Adrenal gland (tissue), 12 donors: ENCODE data around the gene XPR1. TPM values are rescaled to one million over a fixed set of nuclear protein-coding genes. Genes with fewer than 3 reads are reported as not detected.

Source experiments
- DNase-seq, 7 donors: peaks; one replicate each; pipeline ENCODE4 v3.0.0-alpha.2; 2019 to 2020
- H3K27ac ChIP-seq, 5 donors: fragments of 200-600 bp; sonication (generic) in 4 of 5; 1 replicate in 3 of 5; 2 replicates in 2 of 5; pipeline versions ENCODE4 v1.5.1 to v1.8.0; 2016 to 2020; ENCODE audit warnings: mild to moderate bottlenecking in 1 of 5
- H3K27me3 ChIP-seq: fragments of 200-600 bp; 2 replicates; pipeline ENCODE4 v1.8.0; 2021
- H3K36me3 ChIP-seq, 2 donors: fragments of 200-600 bp; replicated peaks in 1 of 2; 1 replicate in 1 of 2; 2 replicates in 1 of 2; pipeline versions ENCODE4 v1.5.1 to v1.8.0; 2018 to 2022
- H3K4me1 ChIP-seq, 2 donors: fragments of 200-600 bp; replicated peaks in 1 of 2; 1 replicate in 1 of 2; 2 replicates in 1 of 2; pipeline versions ENCODE4 v1.5.1 to v1.8.0; 2018 to 2021
- H3K4me3 ChIP-seq, 4 donors: fragments of 200-600 bp; sonication (generic) in 3 of 4; one replicate each; pipeline ENCODE4 v1.5.1; 2016 to 2018
- H3K9me3 ChIP-seq, 3 donors: fragments of 200-600 bp; sonication (generic) in 1 of 3; replicated peaks in 1 of 3; 1 replicate in 2 of 3; 2 replicates in 1 of 3; pipeline versions ENCODE4 v1.5.1 to v1.8.0; 2016 to 2021
- CTCF ChIP-seq, 6 experiments: fragments of 450-650 bp in 4 of 6; fragments of 200-600 bp in 2 of 6; sonication (generic) in 1 of 6; IDR thresholded peaks; 1 replicate in 5 of 6; 2 replicates in 1 of 6; pipeline versions ENCODE4 v1.5.1 to v1.8.0; 2016 to 2021; ENCODE audit warnings: antibody characterized with exemption in 6 of 6, mild to moderate bottlenecking in 2 of 6, moderate library complexity in 1 of 6
- POLR2A ChIP-seq, 2 donors: fragments of 450-650 bp; IDR thresholded peaks; one replicate each; pipeline ENCODE4 v1.6.1; 2017; ENCODE audit warnings: antibody characterized with exemption in 2 of 2, mild to moderate bottlenecking in 2 of 2, moderate library complexity in 1 of 2
- WGBS, 4 donors: extraction: QIAGEN DNeasy Blood & Tissue Kit in 2 of 4; methylation state at CpG; one replicate each; pipeline versions ENCODE4 v1.1.5 to v1.1.7; 2013 to 2017; 5-methylcytosine and 5-hydroxymethylcytosine counted together
- intact Hi-C, 2 donors: fragments of 100-400 bp; cut with DNase I; formaldehyde crosslinking; loops; one replicate each; pipeline versions ENCODE4 v1.14.1 to v1.15.0; 2022 to 2023
- polyA plus RNA-seq, 3 donors: library from polyadenylated mRNA; stranded (reverse); fragments of 200-250 nt in 2 of 3; fragments of 350-450 nt in 1 of 3; fragmentation: Illumina TruSeq in 1 of 3; extraction: RNeasy Lipid Tissue Mini Kit (QIAGEN cat#74804) in 1 of 3; gene quantifications; one replicate each; pipeline ENCODE4 v1.2.3, GENCODE V29; 2013 to 2014
- total RNA-seq, 9 donors: library from RNA; depleted of rRNA in 4 of 9; stranded (reverse); fragments of >200 nt in 4 of 9; fragments of 120-200 nt in 1 of 9; fragmentation: NEBNext Ultra II Directional in 1 of 9; extraction: Animal tissue kit (Norgen Biotek cat#: 25700) in 1 of 9; gene quantifications; one replicate each; pipeline versions ENCODE4 v1.1.0 to v1.2.4, GENCODE V29; 2013 to 2023
- donor health status: healthy with polysubstance abuse.
- donor health status: Bipolar disorder and iron deficiency.
- donor health status: DM: yes; HTN: yes; CAD: no.
- donor health status: DM: no; HTN: no; CAD: no.
- donor health status: DM: no; HTN: no; CAD: no.
- donor health status: DM: yes; HTN: yes; CAD: no.

Gene XPR1
- total and polyA plus RNA-seq, 12 donors: 4.8 to 53.0 (median 24.1) TPM

GRCh38 chr1:180842052-180842451, 210.2 kb downstream of the XPR1 start:
- DNase-seq: no peak
- 25 to 43% (median 27%) methylated on average over 1 of the region's 1 CpG for WGBS, 4 donors
- H3K9me3 ChIP-seq: no peaks in the 10 kb centered on the region
- no peaks in the 10 kb centered on the region for H3K36me3 ChIP-seq
- intact Hi-C loops: no loop called here
- H3K27ac ChIP-seq: no peak overlapping the region
- no peaks in the 10 kb centered on the region for H3K27me3 ChIP-seq
- no peak overlapping the region for H3K4me3 ChIP-seq
- TF ChIP-seq POLR2A (IDR thresholded peaks at IDR 0.05): no peak
- no peak for TF ChIP-seq CTCF (IDR thresholded peaks at IDR 0.05)
- H3K4me1 ChIP-seq: peaks cover 0 to 3% of the 10 kb centered on the region in 2 donors

- TF ChIP-seq CTCF (IDR thresholded peaks at IDR 0.05): no peak
- TF ChIP-seq POLR2A (IDR thresholded peaks at IDR 0.05): no peak
- H3K4me1 ChIP-seq: peaks cover 0 to 3% of the 10 kb centered on the region in 2 donors
- intact Hi-C loops: no loop called here
- no peak for DNase-seq
- no peak overlapping the region for H3K27ac ChIP-seq
- H3K27me3 ChIP-seq: no peaks in the 10 kb centered on the region
- no peaks in the 10 kb centered on the region for H3K9me3 ChIP-seq
- no peak overlapping the region for H3K4me3 ChIP-seq
- H3K36me3 ChIP-seq: no peaks in the 10 kb centered on the region
- 72 to 76% (median 74%) methylated on average over 5 of the region's 5 CpGs for WGBS, 4 donors
Observed at GRCh38 chr1:180842491-180843275, 210.9 kb downstream of the XPR1 start.

DNA sequence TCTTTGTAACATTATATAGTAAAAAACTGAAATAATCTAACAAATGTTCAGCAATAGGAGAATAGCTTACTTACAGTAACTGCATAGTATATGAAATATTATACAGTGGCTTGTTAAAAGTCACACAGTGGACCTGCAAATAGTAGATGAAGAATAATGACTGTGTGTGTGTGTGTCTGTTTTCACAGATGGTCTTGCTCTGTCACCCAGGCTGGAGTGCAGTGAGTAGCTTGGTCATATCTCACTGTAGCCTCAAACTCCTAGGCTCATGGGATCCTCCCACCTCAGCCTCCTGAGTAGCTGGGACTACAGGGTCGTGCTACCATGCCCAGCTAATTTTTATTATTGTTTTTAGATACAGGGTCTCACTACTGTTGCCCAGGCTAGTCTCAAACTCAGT, 213.5 kb downstream of the XPR1 start:
- H3K4me1 ChIP-seq: peaks cover 0 to 3% of the 10 kb centered on the region in 2 donors
- 86 to 100% (median 89%) methylated on average over 1 of the region's 1 CpG for WGBS, 4 donors
- DNase-seq: no peak
- no peaks in the 10 kb centered on the region for H3K36me3 ChIP-seq
- H3K27ac ChIP-seq: no peak overlapping the region
- intact Hi-C loops: no loop called here
- H3K27me3 ChIP-seq: no peaks in the 10 kb centered on the region
- no peaks in the 10 kb centered on the region for H3K9me3 ChIP-seq
- no peak overlapping the region for H3K4me3 ChIP-seq
- TF ChIP-seq CTCF (IDR thresholded peaks at IDR 0.05): no peak
- no peak for TF ChIP-seq POLR2A (IDR thresholded peaks at IDR 0.05)

DNA sequence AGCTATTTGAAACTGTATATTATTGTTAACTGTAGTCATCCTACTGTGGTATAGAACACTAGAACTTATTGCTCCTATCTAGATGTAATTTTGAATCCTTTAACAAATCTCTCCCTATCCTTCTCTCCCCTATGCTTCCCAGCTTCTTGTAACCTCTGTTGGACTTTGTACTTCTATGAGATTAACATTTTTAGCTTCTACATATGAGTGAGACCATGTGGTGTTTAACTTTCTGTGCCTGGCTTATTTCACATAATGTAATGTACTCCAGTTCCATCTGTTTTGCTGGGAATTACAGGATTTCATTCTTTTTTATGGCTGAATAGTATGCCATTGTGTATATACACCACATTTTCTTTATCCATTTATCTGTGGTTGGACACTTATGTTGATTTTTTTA, 216.4 kb downstream of the XPR1 start:
- Histone ChIP-seq H3K4me3 (no peak overlapping the region), H3K36me3 (no peaks in the 10 kb centered on the region), H3K4me1 (no peaks in the 10 kb centered on the region), H3K27me3 (no peaks in the 10 kb centered on the region), H3K9me3 (no peaks in the 10 kb centered on the region), H3K27ac (no peak overlapping the region)
- intact Hi-C loops: no loop called here
- no peak for DNase-seq
- no peak for TF ChIP-seq CTCF (IDR thresholded peaks at IDR 0.05)
- no peak for TF ChIP-seq POLR2A (IDR thresholded peaks at IDR 0.05)
